DOHH2 (cell line): ENCODE data around the gene SPPL2B.

Experiments used
- H3F3A ChIP-seq: fragments of 200-600 bp; sonication (generic), shearing (Covaris generic); 2 replicates; pipeline ENCODE4 v1.6.0; 2016; ENCODE audit warnings: antibody characterized with exemption, mild to moderate bottlenecking; ENCODE audit not compliant: control insufficient read depth, insufficient read depth
- H3K27ac ChIP-seq: fragments of 200-600 bp; sonication (generic); 2 replicates; pipeline ENCODE4 v1.5.1; 2014; ENCODE audit warnings: low read depth, mild to moderate bottlenecking, low read length, moderate library complexity
- H3K27me3 ChIP-seq: fragments of 200-600 bp; sonication (generic); 2 replicates; pipeline ENCODE4 v1.6.1; 2014; ENCODE audit warnings: mild to moderate bottlenecking, low read length, mixed read lengths; ENCODE audit not compliant: control insufficient read depth
- H3K36me3 ChIP-seq: fragments of 200-600 bp; sonication (generic); 2 replicates; pipeline ENCODE4 v1.6.1; 2014; ENCODE audit warnings: mild to moderate bottlenecking, low read length, moderate library complexity, mixed read lengths; ENCODE audit not compliant: control insufficient read depth
- H3K4me1 ChIP-seq: fragments of 200-600 bp; sonication (generic); 2 replicates; pipeline ENCODE4 v1.6.1; 2014; ENCODE audit warnings: mild to moderate bottlenecking, low read length, mixed read lengths; ENCODE audit not compliant: control insufficient read depth
- H3K4me2 ChIP-seq: fragments of 200-600 bp; sonication (generic); 2 replicates; pipeline ENCODE4 v1.6.0; 2014; ENCODE audit warnings: mild to moderate bottlenecking, low read length, moderate library complexity
- H3K4me3 ChIP-seq: fragments of 200-600 bp; sonication (generic); 2 replicates; pipeline ENCODE4 v1.5.1; 2014; ENCODE audit warnings: mild to moderate bottlenecking, low read length, mixed read lengths
- H3K79me2 ChIP-seq: fragments of 200-600 bp; sonication (generic); 2 replicates; pipeline ENCODE4 v1.6.1; 2014; ENCODE audit warnings: mild to moderate bottlenecking, low read length, mixed read lengths; ENCODE audit not compliant: control insufficient read depth
- H3K9me2 ChIP-seq: fragments of 200-600 bp; sonication (generic); replicated peaks from 2 replicates; pipeline ENCODE4 v1.6.1; 2014; ENCODE audit warnings: mild to moderate bottlenecking, low read length, mixed read lengths; ENCODE audit not compliant: control insufficient read depth
- H3K9me3 ChIP-seq: fragments of 200-600 bp; sonication (generic); 2 replicates; pipeline ENCODE4 v1.6.1; 2014; ENCODE audit warnings: antibody characterized with exemption, low read length, mixed read lengths; ENCODE audit not compliant: control insufficient read depth, insufficient read depth
- H4K20me1 ChIP-seq: fragments of 200-600 bp; sonication (generic); 2 replicates; pipeline ENCODE4 v1.6.0; 2014; ENCODE audit warnings: low read depth, mild to moderate bottlenecking, antibody characterized with exemption, low read length, moderate library complexity; ENCODE audit not compliant: control insufficient read depth, insufficient read depth
- EZH2phosphoT487 ChIP-seq: fragments of 200-600 bp; sonication (generic); IDR thresholded peaks from 2 replicates; pipeline ENCODE4 v1.6.1; 2017; ENCODE audit warnings: borderline replicate concordance, mild to moderate bottlenecking, antibody characterized with exemption, low read length, moderate library complexity, mixed read lengths
- TF ChIP-seq, protein P1 (sequence below): fragments of 200-600 bp; sonication (generic); IDR thresholded peaks from one replicate; pipeline ENCODE4 v1.5.1; 2014; ENCODE audit warnings: antibody characterized with exemption, mild to moderate bottlenecking, low read depth, low read length; ENCODE audit not compliant: poor library complexity, severe bottlenecking

Gene SPPL2B

DNA sequence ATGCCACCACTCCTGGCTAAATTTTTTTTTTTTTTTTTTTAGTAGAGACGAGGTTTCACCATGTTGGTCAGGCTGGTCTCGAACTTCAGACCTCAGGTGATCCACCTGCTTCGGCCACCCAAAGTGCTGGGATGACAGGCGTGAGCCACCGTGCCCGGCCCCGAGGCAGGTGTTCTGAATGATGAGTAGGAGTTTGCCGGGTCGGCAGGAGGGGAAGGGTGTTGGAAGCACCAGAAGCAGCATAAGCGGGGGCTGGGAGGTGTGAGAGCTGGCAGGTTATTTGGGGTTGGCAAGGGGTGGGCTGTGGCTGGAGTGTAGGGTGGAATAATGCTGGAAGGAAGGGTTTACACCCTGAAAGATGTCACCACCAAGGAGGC lies 1.8 kb downstream of the SPPL2B start:
- Histone ChIP-seq H3K4me3 (peak overlapping the region; percentile 69), H4K20me1 (peaks cover 12% of the 10 kb centered on the region), H3K4me2 (peak overlapping the region; percentile 89), H3K9me2 (no peaks in the 10 kb centered on the region), H3K27me3 (no peaks in the 10 kb centered on the region), H3K27ac (no peak overlapping the region), H3K4me1 (peaks cover 73% of the 10 kb centered on the region), H3K9me3 (peaks cover 19% of the 10 kb centered on the region; the same call in 1 of the 2 replicates), H3F3A (peaks cover 11% of the 10 kb centered on the region), H3K36me3 (peaks cover 56% of the 10 kb centered on the region), H3K79me2 (peaks cover 96% of the 10 kb centered on the region)
- TF ChIP-seq EZH2phosphoT487 = no peak
- TF ChIP-seq, protein P1, sequence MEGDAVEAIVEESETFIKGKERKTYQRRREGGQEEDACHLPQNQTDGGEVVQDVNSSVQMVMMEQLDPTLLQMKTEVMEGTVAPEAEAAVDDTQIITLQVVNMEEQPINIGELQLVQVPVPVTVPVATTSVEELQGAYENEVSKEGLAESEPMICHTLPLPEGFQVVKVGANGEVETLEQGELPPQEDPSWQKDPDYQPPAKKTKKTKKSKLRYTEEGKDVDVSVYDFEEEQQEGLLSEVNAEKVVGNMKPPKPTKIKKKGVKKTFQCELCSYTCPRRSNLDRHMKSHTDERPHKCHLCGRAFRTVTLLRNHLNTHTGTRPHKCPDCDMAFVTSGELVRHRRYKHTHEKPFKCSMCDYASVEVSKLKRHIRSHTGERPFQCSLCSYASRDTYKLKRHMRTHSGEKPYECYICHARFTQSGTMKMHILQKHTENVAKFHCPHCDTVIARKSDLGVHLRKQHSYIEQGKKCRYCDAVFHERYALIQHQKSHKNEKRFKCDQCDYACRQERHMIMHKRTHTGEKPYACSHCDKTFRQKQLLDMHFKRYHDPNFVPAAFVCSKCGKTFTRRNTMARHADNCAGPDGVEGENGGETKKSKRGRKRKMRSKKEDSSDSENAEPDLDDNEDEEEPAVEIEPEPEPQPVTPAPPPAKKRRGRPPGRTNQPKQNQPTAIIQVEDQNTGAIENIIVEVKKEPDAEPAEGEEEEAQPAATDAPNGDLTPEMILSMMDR = no peak

DNA sequence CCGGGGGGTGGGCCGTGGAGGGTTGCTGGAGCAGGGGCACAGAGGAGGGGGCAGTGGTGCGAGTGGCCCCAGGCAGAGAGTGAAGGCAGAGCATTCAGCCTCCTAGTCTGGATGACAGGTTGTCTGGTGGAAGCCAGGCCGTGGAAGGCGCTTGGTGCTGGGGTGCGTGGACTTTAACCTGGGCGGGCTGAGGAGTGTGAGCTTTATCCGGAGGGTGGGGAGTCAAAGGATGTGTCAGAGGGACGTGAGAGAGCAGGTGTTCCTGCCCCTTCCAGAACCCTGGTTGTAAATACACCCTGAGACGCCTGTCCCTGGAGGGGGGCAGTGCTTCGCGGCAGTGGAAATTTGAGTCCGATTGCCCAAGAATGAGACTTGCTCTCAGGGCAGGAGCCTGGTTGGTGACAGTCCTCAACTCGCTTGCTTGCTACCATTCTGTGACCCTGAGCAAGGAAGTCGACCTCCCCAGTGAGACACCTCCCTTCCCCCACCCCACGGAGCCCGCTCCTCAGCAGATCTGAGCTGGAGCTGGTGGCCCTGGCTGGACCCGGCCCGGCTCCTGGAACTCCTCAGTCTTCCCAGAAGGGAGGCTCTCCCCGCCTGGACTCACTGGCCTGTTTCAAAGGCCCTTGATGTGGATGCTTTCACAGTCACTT lies 2.3 kb downstream of the SPPL2B start:
- H3K4me3 ChIP-seq = peak overlapping the region; percentile 69
- peaks cover 55% of the 10 kb centered on the region for H3K36me3 ChIP-seq
- H3K79me2 ChIP-seq = peaks cover 96% of the 10 kb centered on the region
- H3K27me3 ChIP-seq = no peaks in the 10 kb centered on the region
- H4K20me1 ChIP-seq = peaks cover 14% of the 10 kb centered on the region
- H3K27ac ChIP-seq = peak overlapping the region; percentile 94
- H3K4me1 ChIP-seq = peaks cover 68% of the 10 kb centered on the region
- peaks cover 19% of the 10 kb centered on the region; the same call in 1 of the 2 replicates for H3K9me3 ChIP-seq
- TF ChIP-seq EZH2phosphoT487 = no peak
- TF ChIP-seq, protein P1 = no peak
- peak overlapping the region; percentile 89 for H3K4me2 ChIP-seq
- H3K9me2 ChIP-seq = no peaks in the 10 kb centered on the region
- peaks cover 16% of the 10 kb centered on the region for H3F3A ChIP-seq

DNA sequence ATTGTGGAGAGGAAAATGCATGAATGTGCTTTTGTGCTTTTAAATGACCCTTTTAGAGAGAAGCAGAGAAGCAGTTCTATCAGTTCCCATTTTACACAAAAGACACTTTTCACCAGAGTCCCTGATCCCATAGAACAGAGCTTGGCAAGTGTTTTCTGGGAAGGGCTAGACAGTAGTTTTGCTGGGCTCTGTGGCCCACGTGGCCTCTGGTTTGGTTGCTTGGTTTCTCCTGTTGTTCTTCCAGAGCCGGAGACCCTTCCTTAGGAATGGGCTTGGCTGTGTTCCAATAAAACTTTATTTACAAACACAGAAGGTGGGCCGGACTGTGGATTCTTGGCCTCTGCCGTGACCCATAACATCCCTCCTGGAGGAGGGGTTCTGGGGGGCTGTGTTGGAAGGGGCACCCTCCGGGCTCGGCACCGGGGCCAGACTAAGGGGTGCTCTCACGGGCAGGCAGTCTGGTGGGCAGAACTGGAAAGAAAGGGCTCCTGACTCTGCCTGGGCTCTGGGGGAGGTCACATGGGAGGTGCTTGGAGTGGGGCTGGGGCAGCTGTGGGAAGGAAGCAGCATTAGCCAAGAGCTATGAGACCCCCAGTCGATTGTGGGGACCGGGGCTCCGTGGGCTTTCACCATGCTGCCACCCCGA lies 3.2 kb downstream of the SPPL2B start:
- TF ChIP-seq, protein P1 = no peak
- no peak for TF ChIP-seq EZH2phosphoT487
- Histone ChIP-seq H3K4me2 (peak overlapping the region; percentile 89), H3K9me2 (no peaks in the 10 kb centered on the region), H3K4me3 (peak overlapping the region; percentile 69), H3K27ac (peak overlapping the region; percentile 94), H3K36me3 (peaks cover 57% of the 10 kb centered on the region), H4K20me1 (peaks cover 22% of the 10 kb centered on the region), H3K4me1 (peaks cover 58% of the 10 kb centered on the region), H3F3A (peaks cover 23% of the 10 kb centered on the region), H3K27me3 (no peaks in the 10 kb centered on the region), H3K9me3 (peaks cover 19% of the 10 kb centered on the region; the same call in 1 of the 2 replicates), H3K79me2 (peaks cover 96% of the 10 kb centered on the region)
